ENCODE results near the gene EPHB3. TPM values are rescaled to one million over a fixed set of nuclear protein-coding genes. Genes with fewer than 3 reads are reported as not detected.

Gene EPHB3
- total RNA-seq, 2 donors from 2014 or later, result 0.19 TPM; not detected in 1

DNA sequence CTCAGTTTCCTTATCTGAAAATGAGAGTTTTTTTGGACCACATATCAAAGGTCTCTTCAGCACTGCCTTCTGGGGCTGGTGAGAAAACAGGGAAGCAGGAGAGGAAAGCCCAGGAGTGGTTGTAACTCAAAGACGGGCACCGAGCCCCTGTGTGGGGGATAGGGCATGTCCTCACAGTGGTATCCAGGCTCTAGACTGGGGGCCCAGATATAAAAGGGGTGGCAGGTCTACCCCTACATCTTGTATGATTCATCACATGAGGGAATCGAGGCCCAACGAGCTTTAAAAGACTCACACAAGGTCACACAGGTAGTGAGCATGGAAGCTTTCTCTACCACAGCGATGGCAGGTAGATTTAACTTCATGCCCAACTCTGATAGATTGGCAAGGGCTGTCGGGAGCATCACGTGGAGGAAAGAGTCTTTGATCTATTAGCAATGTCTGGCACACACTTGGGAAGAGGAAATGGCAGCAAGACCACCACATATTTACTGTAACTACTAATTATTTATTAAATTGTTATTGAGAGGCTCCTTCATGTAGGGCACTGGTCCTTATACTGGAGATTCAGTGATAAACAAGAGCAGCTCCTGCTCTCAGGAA is 4.1 kb upstream of the EPHB3 start:
- no peak for ATAC-seq
- H3K27ac Mint-ChIP-seq, result no peak overlapping the region
- H3K9me3 Mint-ChIP-seq, result no peaks in the 10 kb centered on the region
- H3K36me3 Mint-ChIP-seq, result no peaks in the 10 kb centered on the region
- no peak for DNase-seq (ENCODE audit: low spot score in 2 of 2)

- ATAC-seq, result no peak
- no peak for DNase-seq (ENCODE audit: low spot score in 2 of 2)
- Mint-ChIP-seq H3K36me3 (no peaks in the 10 kb centered on the region), H3K27ac (no peak overlapping the region), H3K9me3 (no peaks in the 10 kb centered on the region)
These were observed 2.9 kb upstream of the EPHB3 start for GRCh38 chr3:184558726-184559125.

GRCh38 chr3:184559336-184559735 is 2.2 kb upstream of the EPHB3 start:
- H3K27ac Mint-ChIP-seq, result no peak overlapping the region
- no peaks in the 10 kb centered on the region for H3K9me3 Mint-ChIP-seq
- ATAC-seq, result no peak

DNA sequence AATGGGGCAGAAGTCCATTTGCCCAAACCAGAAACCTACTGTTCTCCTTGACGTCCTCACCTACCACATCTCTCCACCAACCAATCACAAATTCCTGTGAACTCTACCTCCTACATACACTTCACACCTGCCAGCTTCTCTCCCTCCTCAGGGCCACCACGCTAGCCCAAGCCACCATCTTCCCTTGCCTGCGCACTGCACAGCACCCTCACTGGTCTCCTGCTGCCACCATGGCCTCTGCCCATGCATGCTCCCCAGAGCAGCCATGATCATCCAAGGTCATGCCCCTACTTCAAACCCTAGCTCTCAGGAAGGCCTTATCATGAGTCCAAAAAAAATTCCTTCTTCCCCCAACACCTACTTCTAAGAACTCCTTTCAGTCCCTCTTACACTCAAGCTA is 1.1 kb upstream of the EPHB3 start:
- ATAC-seq (no peak), DNase-seq (ENCODE audit: low spot score in 2 of 2) (no peak)
- Mint-ChIP-seq H3K36me3 (no peaks in the 10 kb centered on the region), H3K9me3 (no peaks in the 10 kb centered on the region), H3K27ac (peak overlapping the region in 1 of 2 donors; percentile 31)

More at GRCh38 chr3:184559336-184559735, 2.2 kb upstream of the EPHB3 start:
- no peak for DNase-seq (ENCODE audit: low spot score in 2 of 2)
- H3K36me3 Mint-ChIP-seq, result no peaks in the 10 kb centered on the region

- Mint-ChIP-seq H3K9me3 (no peaks in the 10 kb centered on the region), H3K27ac (no peak overlapping the region), H3K36me3 (no peaks in the 10 kb centered on the region)
- no peak for ATAC-seq
- peak in 1 of 2 donors; percentile 35 for DNase-seq (ENCODE audit: low spot score in 2 of 2)
These were observed 610 bp downstream of the EPHB3 start for GRCh38 chr3:184561913-184562877.

DNA sequence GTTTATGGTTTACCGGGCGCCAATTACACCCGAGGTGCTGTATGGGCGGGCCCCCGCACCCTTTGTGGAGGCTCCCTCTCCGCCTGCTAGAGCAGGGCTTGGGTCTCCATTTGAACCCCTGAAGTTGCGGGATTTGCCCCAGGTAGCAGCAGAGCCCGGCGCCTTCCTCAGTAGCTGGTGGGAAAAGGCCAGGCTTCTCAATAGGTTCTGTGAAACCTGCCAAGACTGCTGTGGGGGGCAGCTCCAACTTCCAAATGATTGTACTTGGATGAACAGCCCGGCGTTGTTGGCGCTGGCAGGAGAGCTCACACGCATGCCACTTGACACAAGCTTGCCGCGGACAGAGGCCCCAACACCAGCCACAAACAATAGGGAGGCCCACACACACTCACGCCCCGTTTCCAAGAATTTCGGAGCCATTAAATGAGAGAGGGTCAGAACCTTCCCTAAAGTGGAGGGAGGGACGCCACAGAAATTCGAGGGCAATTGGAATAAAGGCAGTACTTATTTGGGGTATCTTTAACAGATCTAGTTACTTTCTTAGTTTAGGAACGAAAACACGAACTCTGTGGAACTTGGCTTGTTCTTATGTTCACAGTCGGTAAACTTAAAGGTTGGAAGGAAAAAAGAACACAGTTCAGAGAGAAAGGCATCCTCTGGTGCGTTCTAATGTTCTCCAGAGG is 1.4 kb downstream of the EPHB3 start:
- Mint-ChIP-seq H3K36me3 (no peaks in the 10 kb centered on the region), H3K27ac (no peak overlapping the region), H3K9me3 (no peaks in the 10 kb centered on the region)
- ATAC-seq, result no peak
- no peak for DNase-seq (ENCODE audit: low spot score in 2 of 2)

DNA sequence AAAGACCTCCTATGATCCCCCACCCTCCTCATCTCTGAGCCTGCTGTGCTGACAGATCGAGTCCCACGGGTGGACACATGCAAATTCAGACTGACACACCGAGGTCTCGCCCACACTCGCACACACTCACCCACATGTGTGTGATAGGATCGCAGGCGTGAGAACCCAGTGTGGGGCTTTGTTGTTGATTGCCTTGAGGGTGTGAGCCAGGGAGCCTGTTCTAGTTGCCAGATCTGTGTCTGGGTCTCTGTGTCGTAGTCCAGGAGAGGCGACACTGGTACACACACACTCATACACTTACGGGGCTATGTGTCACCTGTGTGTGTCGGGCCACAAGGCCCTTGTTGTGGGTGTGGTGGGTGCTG is 2.0 kb downstream of the EPHB3 start:
- no peak overlapping the region for H3K27ac Mint-ChIP-seq
- ATAC-seq, result no peak
- no peaks in the 10 kb centered on the region for H3K36me3 Mint-ChIP-seq
- DNase-seq (ENCODE audit: low spot score in 2 of 2), result no peak
- H3K9me3 Mint-ChIP-seq, result no peaks in the 10 kb centered on the region

GRCh38 chr3:184563941-184564684 is 2.5 kb downstream of the EPHB3 start:
- Mint-ChIP-seq H3K36me3 (no peaks in the 10 kb centered on the region), H3K27ac (no peak overlapping the region), H3K9me3 (no peaks in the 10 kb centered on the region)
- ATAC-seq (no peak), DNase-seq (ENCODE audit: low spot score in 2 of 2) (no peak)

DNA sequence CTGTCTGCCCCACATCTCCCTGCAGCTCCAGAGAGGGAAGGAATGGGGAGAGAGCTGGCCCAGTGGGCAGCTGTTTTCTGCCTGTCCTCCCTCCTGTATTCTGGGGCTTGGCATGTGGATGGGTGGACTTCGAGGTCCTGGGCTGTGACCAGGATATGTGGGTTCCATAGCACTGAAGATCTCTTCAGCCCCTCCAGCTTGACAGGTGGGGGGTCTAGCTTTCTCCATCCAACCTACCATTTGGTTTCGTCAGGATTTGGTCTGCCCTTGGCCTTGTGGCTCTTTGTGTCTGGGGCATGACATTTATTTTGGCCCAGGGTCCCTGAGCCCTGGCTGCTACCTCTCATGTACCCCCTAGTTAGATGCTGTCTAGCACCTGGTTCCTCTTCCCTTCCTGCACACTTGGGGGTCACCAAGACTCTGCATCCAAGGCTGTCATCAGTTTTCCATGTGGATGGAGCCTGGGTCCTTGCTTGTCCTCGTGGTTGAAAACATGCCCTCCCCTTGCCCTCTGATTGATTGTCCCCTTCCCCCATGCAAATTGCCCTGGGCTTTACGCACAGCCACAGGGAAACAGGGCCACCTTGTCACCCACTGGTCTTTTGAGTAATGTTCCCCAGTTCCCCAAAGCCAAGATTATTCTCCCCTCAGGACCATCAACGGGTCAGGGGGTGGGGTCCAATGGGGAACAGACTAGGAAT is 3.2 kb downstream of the EPHB3 start:
- Mint-ChIP-seq H3K27ac (no peak overlapping the region), H3K9me3 (no peaks in the 10 kb centered on the region), H3K36me3 (no peaks in the 10 kb centered on the region)
- no peak for ATAC-seq
- DNase-seq (ENCODE audit: low spot score in 2 of 2), result no peak

GRCh38 chr3:184565421-184566211 is 4.0 kb downstream of the EPHB3 start:
- H3K9me3 Mint-ChIP-seq, result no peaks in the 10 kb centered on the region
- no peak overlapping the region for H3K27ac Mint-ChIP-seq
- no peaks in the 10 kb centered on the region for H3K36me3 Mint-ChIP-seq
- ATAC-seq (no peak), DNase-seq (ENCODE audit: low spot score in 2 of 2) (no peak)

DNA sequence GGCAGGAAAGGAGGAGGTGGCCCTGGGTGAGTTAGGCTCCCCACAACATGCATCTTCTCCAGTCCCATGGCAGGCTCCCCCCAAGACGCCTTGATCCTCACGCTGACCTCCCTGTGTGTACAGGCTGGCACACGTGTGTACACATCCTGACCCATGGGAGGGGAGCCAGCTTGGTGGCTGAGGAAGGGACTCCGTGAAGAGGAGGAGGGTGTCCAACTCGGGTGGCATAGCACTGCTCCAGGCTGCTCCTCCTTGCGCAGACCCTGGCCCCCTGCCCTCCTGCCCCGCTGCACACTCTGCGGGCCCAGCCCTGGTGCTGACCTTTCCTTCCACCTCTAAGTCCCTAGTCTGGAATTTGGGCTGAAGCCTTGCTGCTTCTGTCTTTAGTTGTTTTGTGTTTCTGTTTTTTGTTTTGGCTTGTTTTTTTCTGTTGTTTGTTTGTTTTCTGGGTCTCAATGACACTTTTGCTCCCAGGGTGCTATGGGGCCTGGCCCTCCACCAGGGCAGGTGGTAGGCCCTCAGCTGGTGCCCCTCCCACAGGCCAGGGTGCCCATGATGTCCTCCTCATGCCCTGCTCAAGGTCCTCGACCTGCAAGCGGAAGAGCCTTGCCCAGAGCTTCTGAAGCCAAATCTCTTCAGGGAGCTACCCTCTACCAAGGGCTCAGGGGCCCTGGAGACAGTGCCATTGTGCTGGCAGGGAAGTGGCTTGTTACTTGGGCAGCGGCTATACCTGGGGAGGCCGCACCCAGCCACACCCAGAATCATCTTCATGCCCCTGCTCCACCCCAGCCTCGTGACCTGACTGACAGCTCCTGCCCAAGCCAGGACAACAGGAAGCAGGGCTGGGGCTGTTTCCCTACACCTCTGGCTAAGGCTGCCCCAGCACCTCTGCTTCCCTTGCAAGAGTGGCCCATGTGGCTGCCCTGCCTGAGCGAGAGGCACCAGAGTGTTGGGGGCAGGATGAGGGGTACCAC is 5.1 kb downstream of the EPHB3 start:
- DNase-seq (ENCODE audit: low spot score in 2 of 2) (no peak), ATAC-seq (no peak)
- Mint-ChIP-seq H3K27ac (no peak overlapping the region), H3K9me3 (no peaks in the 10 kb centered on the region), H3K36me3 (no peaks in the 10 kb centered on the region)

- no peak overlapping the region for H3K27ac Mint-ChIP-seq
- DNase-seq (ENCODE audit: low spot score in 2 of 2) (no peak), ATAC-seq (no peak)
- no peaks in the 10 kb centered on the region for H3K36me3 Mint-ChIP-seq
- H3K9me3 Mint-ChIP-seq, result no peaks in the 10 kb centered on the region
These were observed 6.5 kb downstream of the EPHB3 start for GRCh38 chr3:184567946-184568559.

DNA sequence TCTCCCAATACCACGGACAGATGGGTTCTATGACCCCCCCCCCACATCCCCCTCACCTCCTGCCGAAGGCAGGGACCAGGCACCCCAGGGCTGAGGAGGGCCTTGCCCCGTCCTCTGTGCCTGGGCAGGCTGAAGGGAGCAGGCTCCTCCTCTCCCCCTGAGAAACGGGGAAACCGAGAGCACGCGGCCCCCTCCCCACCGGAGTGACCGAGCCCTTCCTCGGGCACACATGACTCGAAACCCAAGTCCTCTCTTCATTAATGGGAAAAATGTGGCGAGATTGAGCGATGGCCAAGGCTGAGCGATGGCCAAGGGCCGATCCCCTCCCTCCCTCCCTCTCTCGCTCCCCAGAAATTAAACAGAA is 7.0 kb downstream of the EPHB3 start:
- Mint-ChIP-seq H3K27ac (no peak overlapping the region), H3K9me3 (no peaks in the 10 kb centered on the region), H3K36me3 (no peaks in the 10 kb centered on the region)
- no peak for ATAC-seq
- no peak for DNase-seq (ENCODE audit: low spot score in 2 of 2)
